GM19099 (cell line): Measurements from ENCODE around the gene ARFGEF3.

Experiments used
- POLR2A ChIP-seq: IDR thresholded peaks from 3 replicates; pipeline ENCODE4 v1.6.1; 2011; ENCODE audit warnings: low read depth; ENCODE audit not compliant: insufficient read length; ENCODE audit errors: extremely low read depth

Gene ARFGEF3

GRCh38 chr6:138219901-138220300 lies 58.2 kb downstream of the ARFGEF3 start:
- TF ChIP-seq POLR2A: no peak

- TF ChIP-seq POLR2A: no peak
Observed at GRCh38 chr6:138222901-138223546, 61.3 kb downstream of the ARFGEF3 start.

- TF ChIP-seq POLR2A: no peak
Observed at GRCh38 chr6:138225953-138226352, 64.2 kb downstream of the ARFGEF3 start.

- no peak for TF ChIP-seq POLR2A
Observed at GRCh38 chr6:138226700-138227315, 65.1 kb downstream of the ARFGEF3 start.

- no peak for TF ChIP-seq POLR2A
Observed at GRCh38 chr6:138227316-138227781, 65.6 kb downstream of the ARFGEF3 start.

GRCh38 chr6:138229072-138229471 lies 67.3 kb downstream of the ARFGEF3 start:
- TF ChIP-seq POLR2A: no peak

GRCh38 chr6:138229663-138230179 lies 68.0 kb downstream of the ARFGEF3 start:
- no peak for TF ChIP-seq POLR2A

- TF ChIP-seq POLR2A: no peak
Observed at GRCh38 chr6:138230221-138230620, 68.5 kb downstream of the ARFGEF3 start.

- TF ChIP-seq POLR2A: no peak
Observed at GRCh38 chr6:138230759-138231380, 69.1 kb downstream of the ARFGEF3 start.

- no peak for TF ChIP-seq POLR2A
Observed at GRCh38 chr6:138231381-138231886, 69.7 kb downstream of the ARFGEF3 start.

- no peak for TF ChIP-seq POLR2A
Observed at GRCh38 chr6:138234363-138234762, 72.6 kb downstream of the ARFGEF3 start.

- no peak for TF ChIP-seq POLR2A
Observed at GRCh38 chr6:138235205-138235604, 73.5 kb downstream of the ARFGEF3 start.

- TF ChIP-seq POLR2A: no peak
Observed at GRCh38 chr6:138235693-138236092, 74.0 kb downstream of the ARFGEF3 start.

GRCh38 chr6:138237463-138237862 lies 75.7 kb downstream of the ARFGEF3 start:
- TF ChIP-seq POLR2A: no peak

- TF ChIP-seq POLR2A: no peak
Observed at GRCh38 chr6:138238368-138238767, 76.6 kb downstream of the ARFGEF3 start.

GRCh38 chr6:138239774-138240173 lies 78.0 kb downstream of the ARFGEF3 start:
- no peak for TF ChIP-seq POLR2A
